HG03432 (cell line): ENCODE data around the gene ARID3B.

ENCODE experiments used
- ATAC-seq: cut with Tn5 transposase; IDR thresholded peaks from one replicate; pipeline ENCODE4 v1.9.1; 2021; ENCODE audit warnings: mild to moderate bottlenecking, moderate library complexity; ENCODE audit not compliant: unreplicated experiment

ARID3B gene

GRCh38 chr15:74603026-74603788 lies 62.2 kb downstream of the ARID3B start:
- ATAC-seq, result no peak

- ATAC-seq, result no peak
These were observed 63.0 kb downstream of the ARID3B start for GRCh38 chr15:74603789-74604705.

GRCh38 chr15:74604983-74605794 lies 64.2 kb downstream of the ARID3B start:
- no peak for ATAC-seq

GRCh38 chr15:74605795-74606150 lies 64.8 kb downstream of the ARID3B start:
- ATAC-seq, result no peak

- ATAC-seq, result no peak
These were observed 67.8 kb downstream of the ARID3B start for GRCh38 chr15:74608786-74609185.

GRCh38 chr15:74609938-74610301 lies 68.9 kb downstream of the ARID3B start:
- no peak for ATAC-seq

- no peak for ATAC-seq
These were observed 69.4 kb downstream of the ARID3B start for GRCh38 chr15:74610302-74610951.

GRCh38 chr15:74611341-74611740 lies 70.3 kb downstream of the ARID3B start:
- no peak for ATAC-seq

GRCh38 chr15:74611834-74612233 lies 70.8 kb downstream of the ARID3B start:
- ATAC-seq, result no peak

GRCh38 chr15:74612677-74613076 lies 71.7 kb downstream of the ARID3B start:
- ATAC-seq, result no peak

GRCh38 chr15:74613089-74613952 lies 72.3 kb downstream of the ARID3B start:
- ATAC-seq, result no peak

GRCh38 chr15:74613953-74614743 lies 73.1 kb downstream of the ARID3B start:
- no peak for ATAC-seq

- ATAC-seq, result peak; percentile 47
These were observed 73.9 kb downstream of the ARID3B start for GRCh38 chr15:74614744-74615507.

GRCh38 chr15:74615508-74616365 lies 74.7 kb downstream of the ARID3B start, which contains the start of gene CLK3:
TSS of gene CLK3 (plus strand) at chr15:74615836. CDS start at chr15:74619197, 3,361 bp downstream.
- peak; percentile 83 for ATAC-seq

GRCh38 chr15:74616366-74616939 lies 75.4 kb downstream of the ARID3B start:
- ATAC-seq, result no peak

GRCh38 chr15:74616996-74617395 lies 76.0 kb downstream of the ARID3B start:
- no peak for ATAC-seq
